NCI-H146 treated with DMSO at 0.1 percent for 48 hours (cell line): ENCODE measurements around the gene EIF4E2.

ENCODE experiments used
- DNase-seq: peaks from one replicate; lab custom pipeline; 2025; ENCODE audit not compliant: unreplicated experiment; lab: John Stamatoyannopoulos, UW

The EIF4E2 gene

DNA sequence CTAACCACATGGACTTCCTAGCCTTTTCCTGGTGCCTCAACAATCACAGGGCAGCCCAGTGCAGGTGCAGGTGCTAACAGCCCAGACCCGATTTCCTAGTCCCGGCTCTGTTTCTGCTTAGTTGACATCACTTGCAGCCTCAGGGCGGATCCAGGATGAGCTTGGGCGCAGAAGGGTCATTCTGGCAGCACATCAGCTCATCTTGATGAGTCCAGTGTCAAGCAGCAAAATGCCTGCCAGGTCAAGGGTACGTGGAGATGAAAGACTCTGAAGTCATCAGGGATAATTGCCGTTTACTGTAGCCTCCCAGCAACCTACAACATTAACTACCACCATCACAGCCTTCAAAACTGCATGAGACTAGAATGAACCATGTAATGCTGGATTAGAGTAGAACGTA, 43.5 kb downstream of the EIF4E2 start:
- DNase-seq, result no peak

DNA sequence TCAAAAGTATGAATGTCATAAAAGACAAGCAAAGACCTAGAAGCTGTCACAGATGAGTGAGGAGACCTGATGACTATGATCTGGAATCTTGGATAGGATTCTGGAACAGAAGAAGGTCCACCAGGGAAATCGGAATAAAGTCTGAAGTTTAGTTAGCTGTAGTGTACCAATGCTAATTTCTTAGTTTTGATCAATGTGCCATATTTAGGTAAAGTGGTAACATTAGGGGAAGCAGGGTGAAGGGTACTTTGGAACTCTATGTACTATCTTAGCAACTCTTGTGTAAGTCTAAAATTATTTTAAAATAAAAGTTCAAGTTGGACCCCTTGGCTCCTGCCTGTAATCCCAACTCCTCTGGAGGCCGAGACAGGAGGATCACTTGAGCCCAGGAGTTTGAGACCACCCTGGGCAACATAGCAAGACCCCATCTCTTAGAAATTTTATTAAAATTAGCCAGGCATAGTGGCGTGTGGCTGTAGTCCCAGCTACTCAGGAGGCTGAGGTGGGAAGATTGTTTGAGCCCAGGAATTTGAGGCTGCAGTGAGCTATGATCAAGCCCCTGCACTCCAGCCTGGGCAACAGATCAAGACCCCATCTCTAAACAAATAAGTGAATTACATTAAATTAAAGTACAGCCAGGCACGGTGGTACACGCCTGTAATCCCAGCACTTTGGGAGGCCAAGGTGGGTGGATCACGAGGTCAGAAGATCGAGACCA, 47.0 kb downstream of the EIF4E2 start:
- DNase-seq, result no peak

DNA sequence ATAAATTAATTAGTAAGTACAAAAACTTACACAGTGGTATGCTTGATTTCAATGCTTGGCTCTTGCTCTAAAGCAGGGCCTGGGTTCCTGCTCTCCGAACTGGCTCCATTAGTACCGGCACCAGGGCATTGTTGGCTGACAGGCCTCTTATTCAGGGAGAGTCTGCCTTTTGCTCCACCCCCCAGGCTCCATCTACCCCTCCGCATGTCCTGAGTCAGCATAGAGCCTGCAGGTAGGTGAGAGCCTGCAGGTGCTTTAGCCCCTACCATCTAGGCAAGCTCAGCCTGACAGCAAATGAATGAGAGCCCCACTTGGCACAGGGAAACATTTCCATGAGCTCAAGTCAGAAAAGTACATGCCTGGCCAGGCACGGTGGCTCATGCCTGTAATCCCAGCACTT, 47.8 kb downstream of the EIF4E2 start:
- DNase-seq, result no peak

- DNase-seq, result no peak
Measured at GRCh38 chr2:232600053-232600773, 49.7 kb downstream of the EIF4E2 start.

GRCh38 chr2:232603283-232603682, 52.8 kb downstream of the EIF4E2 start:
- DNase-seq, result no peak

- no peak for DNase-seq
Measured at GRCh38 chr2:232604535-232604934, 54.0 kb downstream of the EIF4E2 start.

GRCh38 chr2:232607011-232607410, 56.5 kb downstream of the EIF4E2 start:
- no peak for DNase-seq

GRCh38 chr2:232609607-232610006, 59.1 kb downstream of the EIF4E2 start:
- DNase-seq, result no peak

DNA sequence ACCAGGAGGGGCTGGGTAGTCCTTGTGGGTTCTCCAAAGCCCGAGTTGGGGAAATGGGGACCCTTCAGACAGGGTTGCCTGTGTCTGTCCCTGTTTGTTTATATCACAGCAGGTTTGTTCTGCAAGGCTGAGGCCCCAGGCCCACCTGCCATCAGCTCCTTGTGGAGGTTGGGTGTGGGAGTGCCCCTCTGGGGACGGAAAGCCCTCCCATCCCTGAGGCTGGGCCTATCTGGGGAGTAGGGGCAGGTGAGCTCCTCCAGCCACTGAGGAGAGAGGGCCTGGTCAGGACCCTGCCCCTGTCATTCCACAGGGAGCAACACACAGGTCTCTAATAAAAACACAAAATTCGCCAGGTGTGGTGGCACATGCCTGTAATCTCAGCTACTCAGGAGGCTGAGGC, 59.6 kb downstream of the EIF4E2 start:
- no peak for DNase-seq

DNA sequence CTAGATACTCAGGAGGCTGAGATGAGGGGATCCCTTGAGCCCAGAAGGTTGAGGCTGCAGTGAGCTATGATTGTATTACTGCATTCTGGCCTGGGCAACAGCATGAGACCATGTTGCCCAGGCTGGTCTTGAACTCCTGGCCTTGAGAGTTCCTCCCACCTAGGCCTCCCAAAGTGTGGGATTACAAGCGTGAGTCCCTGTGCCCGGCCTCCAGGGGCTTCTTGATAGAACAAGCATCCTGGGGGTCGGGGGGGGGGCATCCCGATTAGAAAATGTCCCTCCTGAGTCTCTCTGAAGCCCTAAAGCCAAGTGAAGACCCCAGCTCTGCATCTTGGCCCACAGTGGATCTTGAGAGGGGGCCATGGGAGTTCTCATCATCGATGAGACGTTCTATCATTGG, 60.6 kb downstream of the EIF4E2 start:
- DNase-seq, result no peak

DNA sequence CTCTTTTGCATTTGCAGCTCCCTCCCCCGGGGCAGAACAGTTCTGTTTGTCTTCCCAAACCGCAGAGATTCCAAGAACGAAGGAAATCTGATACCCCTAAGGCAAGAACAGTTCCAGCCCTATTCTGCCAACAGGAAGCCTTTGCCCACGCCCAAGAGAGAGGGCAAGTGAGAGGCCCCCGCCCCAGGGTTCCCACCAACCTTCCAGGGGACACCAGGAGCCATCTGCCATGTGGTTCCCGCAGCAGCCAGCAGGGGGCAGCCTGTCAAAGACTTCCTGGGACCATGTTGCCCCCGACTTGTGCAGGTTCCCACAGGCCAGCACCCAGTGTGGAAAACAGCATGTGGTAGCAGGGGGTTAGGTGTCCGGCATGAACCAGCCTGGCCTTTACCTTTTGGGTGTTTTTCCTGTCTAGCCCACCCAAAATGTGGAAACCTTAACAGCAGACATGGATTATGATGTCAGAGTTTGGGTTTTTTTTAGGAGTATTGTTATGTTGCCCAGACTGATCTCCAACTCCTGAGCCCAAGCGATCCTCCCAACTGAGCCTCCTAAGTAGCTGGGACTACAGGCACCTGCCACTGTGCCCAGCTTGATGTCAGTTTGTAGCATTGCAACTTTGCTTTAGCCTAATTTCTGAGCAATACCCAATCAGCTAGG, 61.2 kb downstream of the EIF4E2 start:
- DNase-seq, result no peak

DNA sequence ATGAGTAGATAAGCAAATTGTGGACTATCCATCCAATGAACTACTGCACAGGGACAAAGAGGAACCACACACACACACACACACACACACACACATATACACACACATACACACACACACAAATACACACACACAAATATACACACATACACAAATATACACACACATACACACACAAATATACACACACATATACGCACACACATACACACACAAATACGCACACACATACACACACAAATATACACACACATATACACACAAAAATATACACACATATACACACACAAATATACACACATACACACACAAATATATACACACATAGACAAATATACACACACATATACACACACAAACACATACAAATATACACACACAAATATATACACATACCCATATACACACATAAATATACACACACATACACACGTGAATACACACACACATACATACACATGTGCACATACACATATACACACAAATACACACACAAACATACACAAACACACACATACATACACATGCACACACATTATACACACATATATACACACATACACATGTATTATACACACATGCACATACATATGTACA, 63.1 kb downstream of the EIF4E2 start:
- DNase-seq, result no peak

DNA sequence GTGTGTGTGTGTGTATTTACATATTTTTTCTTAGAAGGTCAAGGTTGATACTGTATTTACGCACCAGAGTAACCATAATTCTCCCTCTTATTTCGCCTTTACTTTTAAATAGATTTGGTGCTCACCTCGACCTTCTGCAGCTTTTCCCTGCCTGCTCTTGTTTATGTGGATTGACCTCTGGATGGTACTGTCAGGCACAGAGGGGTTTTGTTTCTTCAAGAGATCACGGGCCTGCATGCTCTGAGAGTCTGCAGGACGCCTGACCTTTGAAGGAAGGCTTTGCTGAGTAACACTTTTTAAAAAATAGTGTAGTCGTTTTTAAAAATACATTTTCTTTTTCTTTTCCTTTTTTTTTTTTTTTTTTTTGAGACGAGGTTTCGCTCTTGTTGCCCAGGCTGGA, 64.8 kb downstream of the EIF4E2 start:
- no peak for DNase-seq
